ENCODE data around the gene PAQR7.

Gene PAQR7

GRCh38 chr1:25813734-25814471, 61.6 kb downstream of the PAQR7 start:
- DNase-seq, result no peak

DNA sequence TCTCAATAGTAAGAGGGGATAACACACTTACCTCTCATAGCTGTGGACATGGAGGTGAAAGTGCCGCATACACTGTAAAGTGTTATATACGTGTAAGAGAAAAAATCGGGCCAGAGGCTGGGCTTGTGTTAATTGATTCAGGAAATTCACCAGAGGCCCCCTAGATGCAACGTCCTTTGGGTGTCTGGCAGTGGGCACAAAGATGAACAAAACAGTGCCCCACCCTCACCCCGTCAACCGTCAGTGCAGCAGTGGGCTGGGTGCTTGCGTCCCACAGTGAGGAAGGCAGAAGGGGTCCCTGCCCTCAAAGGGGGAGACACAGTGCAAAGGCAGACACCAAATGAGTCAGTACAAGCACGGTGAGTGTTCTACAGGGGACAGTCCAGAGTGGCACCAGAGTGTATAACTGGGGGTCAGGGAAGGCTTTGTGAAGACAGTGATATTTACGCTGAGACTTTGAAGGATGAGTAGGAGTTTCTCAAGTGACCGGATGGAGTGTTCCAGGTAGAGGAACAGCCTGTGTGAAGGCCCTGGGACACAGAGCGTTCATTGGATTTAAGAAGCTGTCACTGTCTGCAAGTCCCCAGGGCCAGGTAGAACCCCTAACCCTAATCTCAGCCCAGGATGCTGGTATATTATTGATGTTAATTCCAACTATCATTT, 62.3 kb downstream of the PAQR7 start:
- no peak for DNase-seq

Data from hippocampal formation (tissue), 2 donors.